ENCODE results near the gene EARS2.
"Not testable (repeated sequence)": the region's sequence is repeated elsewhere in the genome, so short reads cannot be mapped to it uniquely, and the experiment has no call there.

EARS2 gene

GRCh38 chr16:23556881-23557778 lies at the start of gene EARS2, which contains the start of gene UBFD1:
TSS of gene EARS2 (minus strand) at chr16:23557350. CDS start at chr16:23557343, 7 bp downstream.
TSS of gene UBFD1 (plus strand) at chr16:23557727. CDS start at chr16:23557743, 16 bp downstream.
- DNase-seq (ENCODE audit: low spot score), result peak; percentile 97

- no peak for DNase-seq (ENCODE audit: low spot score)
Measured at GRCh38 chr16:23597003-23597756, 40.0 kb upstream of the EARS2 start.

GRCh38 chr16:23595951-23596720 lies 39.0 kb upstream of the EARS2 start, which contains the start of gene NDUFAB1:
TSS of gene NDUFAB1 (minus strand) at chr16:23596316. CDS start at chr16:23596290, 26 bp downstream.
- DNase-seq (ENCODE audit: low spot score), result peak; percentile 97

GRCh38 chr16:23595246-23595950 lies 38.2 kb upstream of the EARS2 start:
- no peak for DNase-seq (ENCODE audit: low spot score)

- no peak for DNase-seq (ENCODE audit: low spot score)
Measured at GRCh38 chr16:23594186-23594585, 37.0 kb upstream of the EARS2 start.

GRCh38 chr16:23590181-23590580 lies 33.0 kb upstream of the EARS2 start:
- no peak for DNase-seq (ENCODE audit: low spot score)

GRCh38 chr16:23587726-23588125 lies 30.6 kb upstream of the EARS2 start:
- DNase-seq (ENCODE audit: low spot score), result peak; percentile 68

- no peak for DNase-seq (ENCODE audit: low spot score)
Measured at GRCh38 chr16:23584186-23585076, 27.3 kb upstream of the EARS2 start.

- DNase-seq (ENCODE audit: low spot score), result not testable (repeated sequence)
Measured at GRCh38 chr16:23583271-23583670, 26.1 kb upstream of the EARS2 start.

GRCh38 chr16:23581764-23582163 lies 24.6 kb upstream of the EARS2 start:
- DNase-seq (ENCODE audit: low spot score), result no peak

GRCh38 chr16:23580391-23580790 lies 23.2 kb upstream of the EARS2 start:
- no peak for DNase-seq (ENCODE audit: low spot score)

GRCh38 chr16:23579371-23579770 lies 22.2 kb upstream of the EARS2 start:
- DNase-seq (ENCODE audit: low spot score), result no peak

- DNase-seq (ENCODE audit: low spot score), result no peak
Measured at GRCh38 chr16:23578101-23578830, 21.1 kb upstream of the EARS2 start.

GRCh38 chr16:23577493-23577892 lies 20.3 kb upstream of the EARS2 start:
- DNase-seq (ENCODE audit: low spot score), result no peak

GRCh38 chr16:23575834-23576233 lies 18.7 kb upstream of the EARS2 start:
- DNase-seq (ENCODE audit: low spot score), result no peak

- no peak for DNase-seq (ENCODE audit: low spot score)
Measured at GRCh38 chr16:23573817-23574216, 16.7 kb upstream of the EARS2 start.

GRCh38 chr16:23572394-23572793 lies 15.2 kb upstream of the EARS2 start:
- DNase-seq (ENCODE audit: low spot score), result no peak

- no peak for DNase-seq (ENCODE audit: low spot score)
Measured at GRCh38 chr16:23571895-23572294, 14.7 kb upstream of the EARS2 start.

GRCh38 chr16:23570992-23571632 lies 14.0 kb upstream of the EARS2 start:
- DNase-seq (ENCODE audit: low spot score), result no peak

Data from AG20443 (cell line).